Testis (tissue), 2 donors: ENCODE data around the gene PHF12.

Experiments
- POLR2A ChIP-seq: fragments of 450-650 bp; IDR thresholded peaks from one replicate; pipeline ENCODE4 v1.6.1; 2017; ENCODE audit warnings: antibody characterized with exemption, mild to moderate bottlenecking, moderate library complexity
- TF ChIP-seq, protein P1 (sequence below), 3 experiments: fragments of 450-650 bp in 2 of 3; fragments of 200-600 bp in 1 of 3; sonication (generic) in 1 of 3; IDR thresholded peaks; one replicate each; pipeline ENCODE4 v1.5.1; 2016 to 2019; ENCODE audit warnings: antibody characterized with exemption in 3 of 3, mild to moderate bottlenecking in 2 of 3, moderate library complexity in 1 of 3

- TF ChIP-seq, protein P1, sequence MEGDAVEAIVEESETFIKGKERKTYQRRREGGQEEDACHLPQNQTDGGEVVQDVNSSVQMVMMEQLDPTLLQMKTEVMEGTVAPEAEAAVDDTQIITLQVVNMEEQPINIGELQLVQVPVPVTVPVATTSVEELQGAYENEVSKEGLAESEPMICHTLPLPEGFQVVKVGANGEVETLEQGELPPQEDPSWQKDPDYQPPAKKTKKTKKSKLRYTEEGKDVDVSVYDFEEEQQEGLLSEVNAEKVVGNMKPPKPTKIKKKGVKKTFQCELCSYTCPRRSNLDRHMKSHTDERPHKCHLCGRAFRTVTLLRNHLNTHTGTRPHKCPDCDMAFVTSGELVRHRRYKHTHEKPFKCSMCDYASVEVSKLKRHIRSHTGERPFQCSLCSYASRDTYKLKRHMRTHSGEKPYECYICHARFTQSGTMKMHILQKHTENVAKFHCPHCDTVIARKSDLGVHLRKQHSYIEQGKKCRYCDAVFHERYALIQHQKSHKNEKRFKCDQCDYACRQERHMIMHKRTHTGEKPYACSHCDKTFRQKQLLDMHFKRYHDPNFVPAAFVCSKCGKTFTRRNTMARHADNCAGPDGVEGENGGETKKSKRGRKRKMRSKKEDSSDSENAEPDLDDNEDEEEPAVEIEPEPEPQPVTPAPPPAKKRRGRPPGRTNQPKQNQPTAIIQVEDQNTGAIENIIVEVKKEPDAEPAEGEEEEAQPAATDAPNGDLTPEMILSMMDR (IDR thresholded peaks at IDR 0.05): no peak
- TF ChIP-seq POLR2A: no peak
Observed at GRCh38 chr17:28938552-28938951, 12.8 kb downstream of the PHF12 start.
